NAMALWA (cell line): ENCODE measurements around the gene RNU7-1.

Source experiments
- DNase-seq: peaks from one replicate; pipeline ENCODE4 v3.0.0-alpha.2; 2015; ENCODE audit warnings: low spot score

The RNU7-1 gene

DNA sequence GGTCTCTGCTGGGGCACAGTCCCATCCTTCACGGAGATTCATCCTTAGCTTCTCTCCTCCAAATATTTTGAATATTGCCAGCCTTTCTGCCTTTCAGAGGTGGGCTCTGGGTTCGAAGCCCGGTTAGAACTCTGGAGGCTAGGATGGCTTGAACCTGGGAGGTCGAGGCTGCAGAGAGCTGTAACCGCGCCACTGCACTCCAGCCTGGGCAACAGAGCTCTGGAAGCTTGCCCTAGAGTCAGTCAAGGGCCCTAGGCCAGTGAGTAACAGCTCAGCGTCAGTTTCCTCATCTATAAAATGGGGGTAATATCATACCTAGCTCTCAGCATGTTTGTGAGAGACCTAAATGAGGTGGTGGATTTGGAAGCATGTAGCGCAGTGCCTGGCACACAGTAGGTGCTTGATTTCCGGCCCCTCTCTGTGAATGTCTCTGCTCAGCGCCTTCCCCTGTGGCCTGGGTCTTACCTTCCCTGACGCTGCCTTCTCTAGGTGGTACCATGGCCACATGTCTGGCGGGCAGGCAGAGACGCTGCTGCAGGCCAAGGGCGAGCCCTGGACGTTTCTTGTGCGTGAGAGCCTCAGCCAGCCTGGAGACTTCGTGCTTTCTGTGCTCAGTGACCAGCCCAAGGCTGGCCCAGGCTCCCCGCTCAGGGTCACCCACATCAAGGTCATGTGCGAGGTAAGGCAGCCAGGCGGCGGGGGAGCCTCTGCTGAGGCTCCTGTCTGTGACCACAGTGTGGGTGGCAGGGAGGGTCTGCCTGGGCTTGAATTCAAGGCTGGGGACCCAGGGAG is 10.9 kb downstream of the RNU7-1 start:
- DNase-seq: no peak

DNA sequence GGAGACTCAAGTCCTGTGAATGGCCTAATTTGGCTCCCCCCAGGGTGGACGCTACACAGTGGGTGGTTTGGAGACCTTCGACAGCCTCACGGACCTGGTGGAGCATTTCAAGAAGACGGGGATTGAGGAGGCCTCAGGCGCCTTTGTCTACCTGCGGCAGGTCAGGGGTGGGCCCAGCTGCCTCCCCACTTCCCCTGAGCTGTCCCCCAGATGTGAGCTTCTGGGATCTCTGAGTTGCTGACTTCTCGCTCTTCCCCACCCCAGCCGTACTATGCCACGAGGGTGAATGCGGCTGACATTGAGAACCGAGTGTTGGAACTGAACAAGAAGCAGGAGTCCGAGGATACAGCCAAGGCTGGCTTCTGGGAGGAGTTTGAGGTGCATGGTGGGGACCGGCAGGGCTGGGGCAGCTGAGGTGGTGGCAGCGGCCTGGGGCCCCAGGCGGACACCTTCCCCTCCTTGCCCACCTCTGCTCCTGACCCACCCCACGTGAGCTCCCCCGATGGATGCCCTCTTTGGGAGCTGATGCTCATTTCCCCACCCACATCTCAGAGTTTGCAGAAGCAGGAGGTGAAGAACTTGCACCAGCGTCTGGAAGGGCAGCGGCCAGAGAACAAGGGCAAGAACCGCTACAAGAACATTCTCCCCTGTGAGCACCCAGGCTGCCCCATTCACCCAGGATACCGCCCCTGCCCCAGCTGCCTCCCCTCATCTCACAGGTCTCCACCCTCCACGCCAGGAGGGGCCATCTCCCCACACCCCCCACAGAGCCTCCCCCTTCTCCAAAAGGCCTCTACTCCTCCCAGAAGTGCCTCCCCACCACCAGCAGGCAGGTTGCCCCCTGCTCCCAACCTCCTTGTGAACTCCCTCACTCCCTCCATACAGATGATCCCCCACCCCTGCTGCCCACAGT is 11.7 kb downstream of the RNU7-1 start:
- DNase-seq: no peak

DNA sequence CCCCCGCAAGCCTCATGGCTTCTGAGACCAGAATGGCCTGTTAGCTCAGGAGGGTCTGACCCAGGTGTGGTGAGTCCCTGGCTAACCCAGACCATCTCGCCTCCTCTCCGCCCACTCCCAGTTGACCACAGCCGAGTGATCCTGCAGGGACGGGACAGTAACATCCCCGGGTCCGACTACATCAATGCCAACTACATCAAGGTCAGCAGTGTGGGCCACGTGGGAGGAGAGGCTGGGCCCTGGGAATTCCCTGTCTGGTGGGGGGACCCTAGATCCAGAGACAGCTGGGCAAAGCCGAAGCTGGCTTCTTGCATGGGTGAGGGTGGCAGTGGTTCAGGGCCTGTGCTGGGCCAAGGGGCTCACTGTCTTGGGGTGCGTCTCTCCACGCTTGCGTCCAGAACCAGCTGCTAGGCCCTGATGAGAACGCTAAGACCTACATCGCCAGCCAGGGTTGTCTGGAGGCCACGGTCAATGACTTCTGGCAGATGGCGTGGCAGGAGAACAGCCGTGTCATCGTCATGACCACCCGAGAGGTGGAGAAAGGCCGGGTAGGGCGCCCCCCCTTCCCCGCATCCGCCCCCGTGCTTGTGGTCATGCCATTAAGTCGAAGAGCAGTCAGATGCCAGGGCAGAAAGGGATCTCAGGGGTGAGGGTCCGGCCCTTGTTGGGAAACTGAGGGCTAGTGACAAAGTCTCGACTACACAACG is 12.6 kb downstream of the RNU7-1 start:
- DNase-seq: no peak

DNA sequence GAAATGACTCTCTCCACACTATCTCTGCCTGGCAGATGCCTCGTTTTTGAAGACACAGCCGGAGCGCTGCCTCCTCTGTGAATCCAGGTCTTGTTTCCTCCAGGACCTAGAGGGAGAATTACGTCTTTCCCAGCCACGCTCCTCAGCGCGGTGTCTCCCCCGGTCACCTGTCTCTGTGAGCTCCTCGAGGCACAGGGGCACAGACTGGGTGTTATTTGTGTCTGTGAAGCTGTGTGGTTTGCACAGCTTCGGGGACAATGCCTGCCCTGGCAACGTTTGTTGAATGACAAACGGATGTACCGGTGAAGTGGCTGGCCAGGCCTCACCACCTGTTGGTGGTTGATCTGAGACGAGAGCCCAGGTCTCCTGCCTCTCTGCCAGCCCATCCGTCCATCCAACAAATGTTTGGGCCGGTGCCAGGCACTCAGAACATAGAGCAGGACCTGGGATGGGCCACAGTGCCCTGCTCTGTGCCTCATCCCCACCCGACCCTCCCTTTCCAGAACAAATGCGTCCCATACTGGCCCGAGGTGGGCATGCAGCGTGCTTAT is 13.6 kb downstream of the RNU7-1 start:
- no peak for DNase-seq

DNA sequence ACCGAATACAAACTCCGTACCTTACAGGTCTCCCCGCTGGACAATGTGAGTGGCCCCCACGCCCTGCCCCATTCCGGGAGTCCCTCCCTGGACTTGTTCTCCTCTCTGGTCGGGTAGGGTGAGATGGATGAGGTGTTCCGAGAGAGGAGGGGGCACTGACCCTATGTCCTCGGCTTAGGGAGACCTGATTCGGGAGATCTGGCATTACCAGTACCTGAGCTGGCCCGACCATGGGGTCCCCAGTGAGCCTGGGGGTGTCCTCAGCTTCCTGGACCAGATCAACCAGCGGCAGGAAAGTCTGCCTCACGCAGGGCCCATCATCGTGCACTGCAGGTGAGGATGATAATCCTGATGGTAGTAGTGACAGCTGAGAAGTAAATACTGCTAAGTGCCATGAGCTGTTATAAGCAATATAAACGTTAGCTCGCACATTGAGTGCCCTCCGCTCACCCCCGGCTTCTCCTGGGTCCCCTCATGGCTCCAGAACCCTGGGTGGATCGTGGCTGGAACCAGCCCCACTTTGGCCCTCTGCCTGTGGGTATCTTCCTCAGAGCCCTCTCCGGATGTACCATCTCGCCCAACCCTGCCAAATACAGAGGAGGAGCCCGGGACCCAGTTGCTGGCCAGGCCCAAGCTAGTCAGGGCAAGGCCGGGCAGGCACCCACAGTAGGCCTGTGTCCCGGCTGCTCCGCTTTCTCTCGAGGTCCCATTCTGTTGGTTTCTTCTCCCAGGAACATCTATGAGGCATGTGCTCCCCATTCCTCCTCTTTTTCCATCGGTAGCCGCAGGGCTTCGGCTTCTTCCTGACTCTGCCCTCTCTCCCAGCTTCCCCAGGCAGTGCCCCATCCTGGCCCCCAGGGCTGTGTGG is 14.4 kb downstream of the RNU7-1 start:
- no peak for DNase-seq

DNA sequence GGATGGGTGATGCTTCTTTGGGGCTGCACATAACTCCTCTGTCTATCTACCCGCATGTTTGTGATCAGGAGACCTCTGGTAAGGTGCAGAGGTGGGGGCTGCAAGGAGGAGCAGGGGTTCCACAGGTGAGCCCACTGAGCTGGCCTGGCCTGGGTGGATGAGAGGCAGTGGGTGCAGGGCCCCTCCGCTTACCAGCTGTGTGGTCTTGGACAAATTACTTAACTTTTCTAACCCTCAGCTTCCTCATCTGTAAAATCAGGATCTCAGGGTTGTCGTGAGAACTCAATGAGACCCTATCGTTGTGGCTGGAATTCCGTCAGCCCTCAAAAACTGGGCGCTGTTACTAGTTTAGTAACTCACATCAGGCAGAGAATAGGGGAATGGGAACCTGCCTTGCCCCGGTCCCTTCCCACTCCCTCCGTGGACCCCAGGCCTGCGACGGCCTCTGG is 15.0 kb downstream of the RNU7-1 start:
- DNase-seq: no peak

DNA sequence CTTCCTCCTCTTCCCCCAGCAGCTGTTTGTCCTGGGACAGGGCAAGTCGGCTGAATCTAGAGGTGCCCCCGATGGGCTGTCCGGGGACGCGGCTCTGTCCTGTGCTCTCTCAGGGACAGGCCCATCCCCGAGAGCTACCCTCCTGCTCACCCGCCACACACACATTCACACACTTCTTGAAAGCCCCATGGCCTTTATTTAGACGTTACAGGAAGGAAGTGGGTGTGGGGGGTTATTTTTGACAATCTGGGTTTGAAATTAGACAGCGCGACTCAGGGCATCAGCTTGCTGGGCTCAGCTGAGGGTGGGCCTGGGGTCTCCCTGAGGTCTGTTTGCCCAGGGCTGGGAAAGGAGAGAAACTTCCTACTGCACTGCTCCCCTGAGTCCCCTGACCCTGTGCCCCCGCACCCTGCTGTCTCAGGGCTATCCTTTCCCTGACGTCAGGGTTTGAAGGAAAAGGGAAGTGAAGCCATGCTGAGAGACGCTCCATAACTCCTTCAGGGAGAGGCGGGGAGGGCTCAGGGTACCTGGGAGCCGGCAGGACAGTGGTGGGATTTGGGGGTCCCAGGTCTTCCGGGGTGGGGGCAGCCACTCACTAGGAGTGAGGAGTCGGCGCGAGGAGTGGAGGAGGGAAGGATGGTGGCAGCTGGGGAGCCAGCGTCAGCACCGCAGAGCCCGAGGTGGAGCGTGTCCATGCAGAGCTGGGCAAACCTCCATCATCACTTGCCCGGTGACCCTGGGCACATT is 15.6 kb downstream of the RNU7-1 start:
- DNase-seq: peak; percentile 89

DNA sequence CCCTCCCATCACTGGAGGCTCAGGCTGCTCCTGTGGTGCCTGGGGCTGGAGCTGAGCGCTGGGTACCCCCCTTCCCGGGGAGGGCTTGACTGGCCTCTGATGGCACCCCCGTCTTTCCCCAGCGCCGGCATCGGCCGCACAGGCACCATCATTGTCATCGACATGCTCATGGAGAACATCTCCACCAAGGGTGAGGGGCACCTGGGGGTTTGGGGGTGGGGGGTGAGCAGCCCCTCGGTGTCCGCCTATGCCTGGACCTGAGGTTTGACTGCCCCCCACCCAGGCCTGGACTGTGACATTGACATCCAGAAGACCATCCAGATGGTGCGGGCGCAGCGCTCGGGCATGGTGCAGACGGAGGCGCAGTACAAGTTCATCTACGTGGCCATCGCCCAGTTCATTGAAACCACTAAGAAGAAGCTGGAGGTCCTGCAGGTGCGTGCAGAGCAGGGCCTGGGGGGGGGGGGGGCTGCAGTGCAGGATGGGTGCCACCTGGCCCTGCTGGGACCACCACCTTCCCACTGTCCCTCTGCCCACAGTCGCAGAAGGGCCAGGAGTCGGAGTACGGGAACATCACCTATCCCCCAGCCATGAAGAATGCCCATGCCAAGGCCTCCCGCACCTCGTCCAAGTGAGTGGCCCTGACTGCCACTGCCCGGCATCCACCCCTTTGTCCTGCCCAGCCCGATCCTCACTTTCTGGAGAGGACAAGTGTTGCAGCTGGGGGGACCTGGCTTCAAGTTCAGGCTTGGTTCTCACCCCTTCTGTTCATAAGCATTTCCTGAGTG is 16.4 kb downstream of the RNU7-1 start:
- DNase-seq: no peak

DNA sequence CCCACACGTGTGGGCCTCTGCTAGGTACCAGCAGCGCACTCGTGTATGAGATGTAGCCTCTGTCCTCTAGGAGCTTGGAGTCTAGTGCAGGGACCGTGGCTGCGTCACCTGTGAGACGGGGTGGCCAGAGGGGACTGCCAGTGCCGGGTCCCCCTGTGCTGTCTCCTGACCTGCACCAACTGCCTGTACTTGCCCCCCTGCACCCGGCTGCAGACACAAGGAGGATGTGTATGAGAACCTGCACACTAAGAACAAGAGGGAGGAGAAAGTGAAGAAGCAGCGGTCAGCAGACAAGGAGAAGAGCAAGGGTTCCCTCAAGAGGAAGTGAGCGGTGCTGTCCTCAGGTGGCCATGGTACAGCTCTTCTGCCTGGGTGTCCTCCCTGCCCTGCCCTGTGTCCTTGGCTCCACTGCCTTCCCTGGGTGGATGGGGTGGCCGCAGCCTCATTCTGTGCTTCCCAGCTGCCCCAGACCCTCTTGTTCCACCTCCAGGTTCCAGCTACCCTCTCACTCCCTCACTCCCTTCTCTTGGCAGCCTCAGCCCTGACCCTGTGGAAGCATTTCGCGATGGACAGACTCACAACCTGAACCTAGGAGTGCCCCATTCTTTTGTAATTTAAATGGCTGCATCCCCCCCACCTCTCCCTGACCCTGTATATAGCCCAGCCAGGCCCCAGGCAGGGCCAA is 17.1 kb downstream of the RNU7-1 start:
- DNase-seq: no peak

DNA sequence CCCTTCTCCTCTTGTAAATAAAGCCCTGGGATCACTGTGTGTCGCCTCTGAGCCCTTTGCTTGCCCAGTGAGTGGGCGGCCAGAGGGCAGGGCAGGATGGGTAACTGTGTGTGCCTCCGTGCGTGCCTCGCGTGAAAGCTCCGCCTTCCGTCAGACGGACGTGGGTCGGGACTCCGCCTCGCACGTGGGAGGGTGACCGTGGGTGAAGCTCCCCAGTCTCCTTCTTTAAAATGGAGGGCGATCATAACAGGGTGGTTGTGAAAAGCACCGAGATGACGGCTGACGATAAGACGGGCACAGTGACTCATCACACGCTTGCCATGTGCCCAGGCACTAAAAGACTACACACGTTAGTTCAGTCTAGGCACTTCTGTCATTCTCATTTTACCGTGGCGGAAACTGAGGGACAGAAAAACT is 17.7 kb downstream of the RNU7-1 start:
- no peak for DNase-seq

DNA sequence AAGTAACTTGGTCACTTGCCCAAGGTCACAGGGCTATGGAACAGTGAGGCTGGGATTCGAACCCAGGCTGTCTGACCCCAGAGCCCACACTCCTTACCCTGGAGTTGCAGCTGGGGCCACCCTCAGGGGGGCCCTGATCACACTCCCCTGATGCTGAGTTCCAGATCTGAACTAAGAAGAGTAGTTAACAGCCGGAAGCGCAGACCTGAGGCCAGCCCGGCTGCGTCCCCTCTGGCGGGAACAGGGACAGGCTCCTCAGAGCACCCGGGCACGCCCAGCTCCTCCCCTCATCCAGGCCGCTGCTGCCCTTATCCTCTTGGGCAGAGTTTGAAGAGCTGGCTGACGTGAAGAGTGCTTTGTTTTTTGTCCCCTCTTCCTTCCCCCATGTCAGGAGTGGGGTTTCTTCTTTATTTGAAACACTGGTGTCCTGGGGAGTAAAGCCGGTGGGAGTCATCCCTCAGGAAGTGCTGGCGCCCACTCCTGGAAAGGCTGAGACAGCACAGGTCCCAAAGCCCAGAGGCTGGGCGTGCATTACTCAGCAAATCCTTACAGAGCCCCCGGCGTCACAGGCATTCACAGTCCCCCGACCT is 18.2 kb downstream of the RNU7-1 start:
- DNase-seq: no peak

DNA sequence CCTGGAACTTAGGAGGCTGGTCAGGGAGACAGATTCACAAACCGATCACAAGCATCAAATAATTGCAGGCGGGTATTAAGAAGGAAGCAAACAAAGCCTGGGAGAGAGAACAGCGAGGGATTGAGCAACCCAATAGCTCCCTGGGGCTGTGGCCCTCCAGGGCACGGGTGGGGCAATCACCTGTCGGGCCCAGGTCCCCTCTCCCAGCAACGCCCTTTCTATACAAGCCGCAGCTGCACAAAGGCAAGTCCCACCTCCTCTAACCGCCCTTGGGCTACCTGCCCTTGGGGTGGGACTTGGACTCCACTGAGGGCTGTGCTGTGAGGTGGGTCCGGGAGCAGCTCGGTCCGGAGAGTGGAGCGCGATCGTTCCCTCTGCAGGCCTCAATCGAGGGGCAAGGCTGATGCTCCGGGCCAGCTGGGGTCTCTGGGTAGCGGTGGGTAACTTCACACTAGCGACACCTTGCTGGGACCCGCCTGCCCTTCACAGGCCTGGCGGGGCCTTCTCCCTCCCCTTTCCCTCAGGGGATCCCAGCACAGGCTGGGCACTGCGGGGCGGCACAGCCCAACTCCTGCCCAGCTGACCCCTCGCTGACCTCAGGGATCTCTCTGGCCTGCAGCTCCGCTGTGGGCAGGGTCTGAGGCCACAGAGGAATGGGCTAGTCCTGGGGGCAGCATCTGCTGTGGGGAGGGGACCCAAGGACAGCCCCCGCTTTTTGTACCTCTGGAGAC is 18.8 kb downstream of the RNU7-1 start:
- no peak for DNase-seq

DNA sequence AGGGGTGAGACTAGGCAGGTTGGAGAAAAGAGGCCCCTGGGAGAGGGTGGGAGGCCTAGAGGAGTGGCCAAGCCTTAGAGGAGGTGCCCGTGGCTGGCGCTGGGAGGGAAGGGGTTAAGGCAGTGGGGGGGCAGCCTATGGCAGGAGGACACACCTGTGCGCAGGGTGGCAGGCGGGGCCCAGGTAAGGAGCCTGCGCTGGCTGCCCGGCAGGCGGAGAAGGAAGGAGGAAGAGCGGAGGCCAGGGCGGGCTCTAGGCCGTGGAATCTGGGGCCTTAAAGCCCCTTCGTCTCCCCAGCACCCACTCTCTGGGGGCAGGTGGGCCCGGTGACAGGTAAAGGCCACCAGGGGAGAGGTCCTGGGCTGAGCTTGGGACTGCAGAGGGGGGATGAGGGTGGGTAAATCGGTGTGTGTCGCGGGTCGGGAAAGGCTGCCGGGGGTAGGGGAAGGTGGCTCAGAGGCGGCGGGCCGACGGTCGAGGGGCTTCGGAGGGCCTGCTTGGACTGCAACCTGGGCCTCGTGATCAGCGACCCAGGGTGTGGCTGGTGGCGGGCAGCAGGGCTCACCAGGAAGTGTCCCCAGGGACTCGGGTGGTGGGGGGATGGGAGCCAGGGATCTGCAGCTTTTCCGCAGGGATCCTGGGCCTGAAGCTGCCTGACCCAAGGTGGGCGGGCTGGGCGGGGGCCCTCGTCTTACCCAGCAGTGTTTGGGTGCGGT is 19.6 kb downstream of the RNU7-1 start:
- DNase-seq: no peak

DNA sequence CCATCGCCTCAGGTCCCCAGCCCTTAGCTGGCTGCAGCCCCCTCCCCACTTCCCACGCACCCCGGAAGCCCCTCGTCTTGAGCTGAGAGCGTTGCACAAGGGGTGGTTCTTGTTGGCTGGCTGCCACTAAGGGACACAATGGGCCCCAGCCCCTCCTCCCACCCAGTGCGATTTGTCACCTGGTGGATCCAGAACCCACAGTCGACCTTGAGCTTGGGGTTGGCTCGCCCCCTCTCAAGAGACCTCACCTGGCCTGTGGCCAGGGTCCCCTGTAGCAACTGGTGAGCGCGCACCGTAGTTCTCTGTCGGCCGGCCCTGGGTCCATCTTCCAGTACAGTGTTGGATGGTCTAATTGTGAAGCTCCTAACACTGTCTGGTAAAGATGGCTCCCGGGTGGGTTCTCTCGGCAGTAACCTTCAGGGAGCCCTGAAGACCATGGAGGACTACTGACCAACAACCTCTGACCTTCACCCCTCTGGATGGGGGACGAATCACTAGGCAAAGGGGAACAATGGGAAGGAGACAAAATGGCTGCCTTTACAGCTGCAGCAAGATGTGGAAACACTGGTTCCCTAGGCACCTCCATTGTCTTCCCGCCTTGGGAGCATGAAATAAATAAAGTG is 20.3 kb downstream of the RNU7-1 start:
- DNase-seq: no peak

DNA sequence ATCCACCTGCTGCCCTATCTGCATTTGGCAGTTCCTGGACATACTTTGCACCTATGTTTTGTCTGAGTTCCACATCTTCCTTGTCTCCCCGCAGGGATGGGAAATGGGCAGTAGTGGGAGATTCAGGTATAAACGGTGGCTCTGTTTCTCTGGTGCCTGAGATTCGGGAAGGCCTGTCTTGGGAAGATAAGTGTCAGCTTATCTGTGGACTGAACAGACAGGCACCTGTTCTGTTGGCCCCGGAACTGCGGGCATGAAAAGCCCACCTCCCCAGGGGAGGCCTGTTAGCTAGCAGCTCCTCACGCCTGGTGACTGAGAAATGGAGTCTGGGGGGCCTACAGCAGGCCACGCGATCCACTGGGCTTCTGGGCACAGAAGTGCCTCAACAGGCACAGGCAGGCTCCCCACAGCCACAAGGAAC is 21.0 kb downstream of the RNU7-1 start:
- DNase-seq: no peak

DNA sequence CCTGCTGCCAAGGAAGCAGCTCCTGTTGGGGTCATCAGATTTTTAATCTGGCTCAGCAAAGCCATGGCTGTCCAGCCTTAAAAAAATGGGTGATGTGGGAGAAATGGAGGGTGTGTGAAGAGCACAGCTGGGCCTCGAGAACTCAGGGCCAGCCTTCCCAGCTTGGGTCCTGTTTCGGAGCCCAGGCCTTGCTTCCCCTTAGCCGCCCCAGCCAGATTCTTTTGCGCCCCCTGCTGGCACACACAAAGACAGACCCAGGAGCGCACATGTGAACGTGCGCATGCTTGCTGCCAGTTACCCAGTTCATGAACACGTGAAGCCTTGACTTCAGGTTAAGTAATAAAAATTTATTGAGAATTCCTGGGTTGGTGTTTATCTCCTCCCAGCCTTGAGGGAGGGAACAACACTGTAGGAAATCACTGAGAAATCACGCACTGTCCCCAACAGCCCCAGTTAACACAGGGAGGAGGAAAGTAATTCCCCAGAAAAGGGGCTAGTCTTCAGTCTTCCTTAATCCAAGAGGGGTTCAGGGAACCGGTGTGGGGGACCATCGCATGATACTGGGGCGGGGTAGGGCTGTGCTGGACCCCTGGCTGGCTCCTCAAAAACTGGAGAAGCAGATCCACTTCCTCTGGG is 21.5 kb downstream of the RNU7-1 start:
- DNase-seq: peak; percentile 93
